Sigmoid colon (tissue), 7 donors: ENCODE results near the gene TNS1. TPM values are rescaled to one million over a fixed set of nuclear protein-coding genes. Genes with fewer than 3 reads are reported as not detected.

Experiments used
- DNase-seq: peaks from one replicate; pipeline ENCODE4 v3.0.0-alpha.2; 2019
- H3K27ac ChIP-seq, 4 donors: fragments of 200-600 bp; sonication (generic); one replicate each; pipeline ENCODE4 v1.5.1; 2016 to 2019; ENCODE audit warnings: mild to moderate bottlenecking in 1 of 4
- H3K27me3 ChIP-seq, 3 donors: fragments of 200-600 bp; sonication (generic); one replicate each; pipeline ENCODE4 v1.5.1; 2019; ENCODE audit warnings: mild to moderate bottlenecking in 1 of 3
- H3K36me3 ChIP-seq, 4 donors: fragments of 200-600 bp; sonication (generic); one replicate each; pipeline ENCODE4 v1.5.1; 2016 to 2019
- H3K4me1 ChIP-seq, 4 donors: fragments of 200-600 bp; sonication (generic); one replicate each; pipeline ENCODE4 v1.5.1; 2017 to 2019
- H3K4me3 ChIP-seq, 4 donors: fragments of 200-600 bp; sonication (generic); one replicate each; pipeline ENCODE4 v1.5.1; 2017 to 2019; ENCODE audit warnings: mild to moderate bottlenecking in 2 of 4, moderate library complexity in 1 of 4
- H3K9me3 ChIP-seq, 4 donors: fragments of 200-600 bp in 3 of 4; sonication (generic) in 3 of 4; one replicate each; pipeline versions ENCODE4 v1.5.1 to v1.6.1; 2013 to 2019
- EP300 ChIP-seq, 4 donors: sonication (generic); formaldehyde crosslinking; IDR thresholded peaks; one replicate each; pipeline ENCODE4 v1.6.1; 2017; ENCODE audit warnings: antibody characterized with exemption in 4 of 4
- POLR2A ChIP-seq, 2 donors: fragments of 450-650 bp; IDR thresholded peaks; one replicate each; pipeline ENCODE4 v1.6.1; 2016; ENCODE audit warnings: antibody characterized with exemption in 2 of 2, mild to moderate bottlenecking in 2 of 2, moderate library complexity in 2 of 2
- POLR2AphosphoS5 ChIP-seq, 4 donors: sonication (generic); formaldehyde crosslinking; IDR thresholded peaks; one replicate each; pipeline ENCODE4 v1.6.1; 2017; ENCODE audit warnings: antibody characterized with exemption in 4 of 4
- WGBS, 2 donors: extraction: QIAGEN DNeasy Blood & Tissue Kit; methylation state at CpG; one replicate each; pipeline ENCODE4 v1.1.7; 2013; 5-methylcytosine and 5-hydroxymethylcytosine counted together
- intact Hi-C: fragments of 100-400 bp; cut with DNase I; formaldehyde crosslinking; loops from one replicate; pipeline ENCODE4 v1.15.1; 2023
- polyA plus RNA-seq, 3 donors: library from polyadenylated mRNA; stranded (reverse); fragments of 200-250 nt; gene quantifications; one replicate each; pipeline ENCODE4 v1.2.3, GENCODE V29; 2013
- total RNA-seq, 4 donors: library from RNA; depleted of rRNA; stranded (reverse); fragments of >200 nt; gene quantifications; one replicate each; pipeline ENCODE4 v1.1.0, GENCODE V29; 2016
- TF ChIP-seq, protein P1 (sequence below), 4 experiments: fragments of 450-650 bp in 3 of 4; fragments of 200-600 bp in 1 of 4; IDR thresholded peaks; one replicate each; pipeline ENCODE4 v1.5.1; 2016 to 2019; ENCODE audit warnings: antibody characterized with exemption in 4 of 4, mild to moderate bottlenecking in 3 of 4, moderate library complexity in 2 of 4
- donor health status: healthy with polysubstance abuse.
- donor health status: Bipolar disorder and iron deficiency.
- donor health status: healthy.

The TNS1 gene
- total and polyA plus RNA-seq, 7 donors: 3.7 to 1,607 (median 444) TPM

DNA sequence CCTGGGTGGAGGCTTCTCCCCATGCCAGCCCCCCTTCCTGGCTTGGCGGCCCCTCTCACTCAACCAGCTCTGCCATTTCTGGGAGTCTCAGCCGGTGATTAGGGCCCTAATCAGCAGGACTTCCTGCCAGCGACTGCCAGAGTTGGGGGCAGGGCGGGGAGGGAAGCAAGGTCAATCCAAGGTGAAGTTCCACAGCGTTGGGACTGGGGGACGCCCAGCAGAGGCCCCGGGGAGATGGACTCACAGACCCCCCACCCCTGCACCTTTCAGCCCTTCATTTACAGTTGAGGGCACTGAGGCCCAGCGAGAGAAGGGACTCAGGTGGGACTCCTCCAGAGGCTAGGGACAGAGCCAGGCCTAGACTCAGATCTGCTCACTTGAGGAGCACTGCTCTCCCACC lies 65.3 kb downstream of the TNS1 start:
- no peaks in the 10 kb centered on the region for H3K27me3 ChIP-seq
- H3K4me3 ChIP-seq: peak overlapping the region; percentile 56 to 85 (median 80)
- TF ChIP-seq POLR2A (IDR thresholded peaks at IDR 0.05): no peak
- TF ChIP-seq POLR2AphosphoS5 (IDR thresholded peaks at IDR 0.05): peak in 3 of 4 donors; percentile 27 to 46 (median 39)
- WGBS, 2 donors: 62 to 67% methylated on average over 8 of the region's 8 CpGs
- peaks cover 0 to 100% (median 76%) of the 10 kb centered on the region in 4 donors for H3K4me1 ChIP-seq
- peaks cover 0 to 8% (median 3%) of the 10 kb centered on the region in 4 donors for H3K36me3 ChIP-seq
- H3K9me3 ChIP-seq: no peaks in the 10 kb centered on the region
- DNase-seq: no peak
- intact Hi-C loops: no loop called here
- H3K27ac ChIP-seq: peak overlapping the region; percentile 94 to 98 (median 98)

DNA sequence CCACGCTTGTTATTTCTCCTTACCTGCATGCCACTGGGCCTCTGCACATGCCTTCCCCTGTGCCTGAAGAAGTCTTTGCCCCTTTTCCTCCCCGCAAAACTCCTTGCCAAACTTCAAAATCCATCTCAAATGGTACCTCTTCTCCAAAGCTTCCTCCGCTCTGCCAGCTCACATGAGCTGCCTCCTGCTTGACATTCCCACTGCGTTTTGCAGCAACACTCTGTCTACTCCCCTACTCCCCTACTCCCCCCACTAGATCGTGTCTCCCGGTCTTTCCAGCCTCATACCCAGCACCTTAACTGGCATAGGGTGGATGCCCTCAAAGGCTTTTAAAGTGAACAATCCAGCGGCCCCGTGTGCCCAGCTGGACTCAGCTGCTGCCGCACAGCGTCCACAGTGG lies 65.8 kb downstream of the TNS1 start:
- TF ChIP-seq POLR2AphosphoS5 (IDR thresholded peaks at IDR 0.05) (peak in 1 of 4 donors; percentile 3), EP300 (IDR thresholded peaks at IDR 0.05) (no peak)
- TF ChIP-seq, protein P1, sequence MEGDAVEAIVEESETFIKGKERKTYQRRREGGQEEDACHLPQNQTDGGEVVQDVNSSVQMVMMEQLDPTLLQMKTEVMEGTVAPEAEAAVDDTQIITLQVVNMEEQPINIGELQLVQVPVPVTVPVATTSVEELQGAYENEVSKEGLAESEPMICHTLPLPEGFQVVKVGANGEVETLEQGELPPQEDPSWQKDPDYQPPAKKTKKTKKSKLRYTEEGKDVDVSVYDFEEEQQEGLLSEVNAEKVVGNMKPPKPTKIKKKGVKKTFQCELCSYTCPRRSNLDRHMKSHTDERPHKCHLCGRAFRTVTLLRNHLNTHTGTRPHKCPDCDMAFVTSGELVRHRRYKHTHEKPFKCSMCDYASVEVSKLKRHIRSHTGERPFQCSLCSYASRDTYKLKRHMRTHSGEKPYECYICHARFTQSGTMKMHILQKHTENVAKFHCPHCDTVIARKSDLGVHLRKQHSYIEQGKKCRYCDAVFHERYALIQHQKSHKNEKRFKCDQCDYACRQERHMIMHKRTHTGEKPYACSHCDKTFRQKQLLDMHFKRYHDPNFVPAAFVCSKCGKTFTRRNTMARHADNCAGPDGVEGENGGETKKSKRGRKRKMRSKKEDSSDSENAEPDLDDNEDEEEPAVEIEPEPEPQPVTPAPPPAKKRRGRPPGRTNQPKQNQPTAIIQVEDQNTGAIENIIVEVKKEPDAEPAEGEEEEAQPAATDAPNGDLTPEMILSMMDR (IDR thresholded peaks at IDR 0.05): no peak
- DNase-seq: no peak
- Histone ChIP-seq H3K4me3 (peak overlapping the region; percentile 56 to 85 (median 80)), H3K4me1 (peaks cover 0 to 100% (median 80%) of the 10 kb centered on the region in 4 donors), H3K9me3 (no peaks in the 10 kb centered on the region), H3K27ac (peak overlapping the region; percentile 94 to 98 (median 98)), H3K27me3 (no peaks in the 10 kb centered on the region), H3K36me3 (peaks cover 0 to 9% (median 4%) of the 10 kb centered on the region in 4 donors)
- intact Hi-C loops: no loop called here
- WGBS, 2 donors: 70 to 75% methylated on average over 10 of the region's 10 CpGs

DNA sequence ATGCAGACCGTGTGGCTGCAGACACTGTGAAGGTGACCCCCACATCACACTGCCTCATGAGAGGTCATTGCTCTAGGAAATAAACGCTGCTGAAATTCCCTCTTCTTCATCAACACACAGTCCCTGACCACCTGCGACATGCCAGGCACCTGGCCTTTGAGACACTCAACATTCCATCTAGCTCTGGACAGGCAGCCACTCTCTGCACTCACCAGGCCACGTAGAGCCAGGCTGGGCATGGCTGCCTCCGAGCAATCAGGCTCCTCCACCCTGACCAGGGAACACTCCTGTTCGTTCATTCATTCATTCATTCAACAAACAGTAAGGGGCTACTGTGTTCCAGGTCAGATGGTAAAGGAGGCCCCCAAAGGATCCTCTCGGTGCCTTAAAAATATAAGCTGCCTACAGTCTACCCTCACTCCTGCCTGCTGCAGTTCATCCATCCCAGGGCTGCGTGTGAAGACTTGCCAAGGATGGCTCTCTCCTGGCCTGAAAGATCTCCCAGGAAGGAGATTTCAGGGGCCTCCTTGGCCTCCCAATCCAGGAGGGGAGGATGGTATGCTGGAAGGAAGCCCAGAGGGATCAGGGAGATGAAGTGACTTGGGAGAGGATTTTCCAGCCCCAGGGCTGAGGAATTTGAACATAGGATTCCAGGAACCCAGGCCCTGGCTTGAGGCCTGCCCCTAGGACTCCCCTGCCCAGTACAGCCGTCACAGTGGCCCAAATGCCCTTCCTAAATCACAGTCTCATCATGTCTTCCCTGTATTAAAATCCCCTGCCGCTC lies 66.7 kb downstream of the TNS1 start:
- intact Hi-C loops: no loop called here
- DNase-seq: no peak
- no peaks in the 10 kb centered on the region for H3K9me3 ChIP-seq
- H3K36me3 ChIP-seq: peaks cover 0 to 9% (median 4%) of the 10 kb centered on the region in 4 donors
- TF ChIP-seq POLR2A (IDR thresholded peaks at IDR 0.05) (no peak), EP300 (IDR thresholded peaks at IDR 0.05) (peak in 1 of 4 donors; percentile 33), POLR2AphosphoS5 (IDR thresholded peaks at IDR 0.05) (peak in 3 of 4 donors; percentile 38 to 62 (median 59))
- peaks cover 0 to 100% (median 85%) of the 10 kb centered on the region in 4 donors for H3K4me1 ChIP-seq
- peak overlapping the region; percentile 94 to 98 (median 98) for H3K27ac ChIP-seq
- no peaks in the 10 kb centered on the region for H3K27me3 ChIP-seq
- WGBS, 2 donors: 77 to 82% methylated on average over 10 of the region's 10 CpGs
- H3K4me3 ChIP-seq: peak overlapping the region; percentile 6 to 80 (median 68)

DNA sequence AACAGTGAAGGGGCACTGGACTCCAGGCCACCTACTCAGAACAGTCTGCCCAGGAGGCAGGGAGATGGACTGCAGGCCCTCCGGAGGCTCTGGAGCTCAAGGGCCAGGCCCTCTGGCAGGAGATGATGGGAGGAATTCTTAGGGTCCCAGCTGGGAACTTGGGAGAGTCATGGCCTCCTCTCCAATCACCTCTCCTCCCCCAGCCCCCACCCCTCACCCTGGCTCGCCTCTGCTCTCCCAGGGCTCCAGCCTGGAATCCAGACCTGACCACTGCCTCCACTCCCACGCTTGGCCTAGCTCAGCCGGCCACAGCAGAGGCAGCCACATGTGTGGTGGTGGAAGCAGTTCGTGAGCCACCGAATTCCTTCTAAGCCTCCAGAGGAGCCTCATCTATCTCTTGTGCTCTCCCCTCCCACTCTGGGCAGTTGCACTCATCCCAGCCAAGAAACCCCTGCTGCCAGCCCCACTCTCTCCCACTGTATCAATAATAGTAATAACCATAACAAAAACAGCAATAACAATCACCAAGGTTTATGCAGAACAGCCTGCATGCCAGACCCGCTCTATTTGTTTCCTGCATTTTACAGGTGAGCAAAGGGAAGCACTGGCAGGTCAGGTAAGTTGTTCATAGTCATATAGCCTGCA lies 67.4 kb downstream of the TNS1 start:
- peak overlapping the region; percentile 94 to 98 (median 98) for H3K27ac ChIP-seq
- TF ChIP-seq POLR2A (IDR thresholded peaks at IDR 0.05): no peak
- no peak for TF ChIP-seq EP300 (IDR thresholded peaks at IDR 0.05)
- peak in 1 of 4 donors; percentile 5 for TF ChIP-seq POLR2AphosphoS5 (IDR thresholded peaks at IDR 0.05)
- H3K4me1 ChIP-seq: peaks cover 0 to 100% (median 92%) of the 10 kb centered on the region in 4 donors
- WGBS, 2 donors: 70 to 81% methylated on average over 7 of the region's 7 CpGs
- no peaks in the 10 kb centered on the region for H3K27me3 ChIP-seq
- H3K9me3 ChIP-seq: no peaks in the 10 kb centered on the region
- H3K36me3 ChIP-seq: peaks cover 0 to 9% (median 4%) of the 10 kb centered on the region in 4 donors
- no peak for DNase-seq
- intact Hi-C loops: no loop called here
- H3K4me3 ChIP-seq: peak overlapping the region; percentile 12 to 80 (median 68)

DNA sequence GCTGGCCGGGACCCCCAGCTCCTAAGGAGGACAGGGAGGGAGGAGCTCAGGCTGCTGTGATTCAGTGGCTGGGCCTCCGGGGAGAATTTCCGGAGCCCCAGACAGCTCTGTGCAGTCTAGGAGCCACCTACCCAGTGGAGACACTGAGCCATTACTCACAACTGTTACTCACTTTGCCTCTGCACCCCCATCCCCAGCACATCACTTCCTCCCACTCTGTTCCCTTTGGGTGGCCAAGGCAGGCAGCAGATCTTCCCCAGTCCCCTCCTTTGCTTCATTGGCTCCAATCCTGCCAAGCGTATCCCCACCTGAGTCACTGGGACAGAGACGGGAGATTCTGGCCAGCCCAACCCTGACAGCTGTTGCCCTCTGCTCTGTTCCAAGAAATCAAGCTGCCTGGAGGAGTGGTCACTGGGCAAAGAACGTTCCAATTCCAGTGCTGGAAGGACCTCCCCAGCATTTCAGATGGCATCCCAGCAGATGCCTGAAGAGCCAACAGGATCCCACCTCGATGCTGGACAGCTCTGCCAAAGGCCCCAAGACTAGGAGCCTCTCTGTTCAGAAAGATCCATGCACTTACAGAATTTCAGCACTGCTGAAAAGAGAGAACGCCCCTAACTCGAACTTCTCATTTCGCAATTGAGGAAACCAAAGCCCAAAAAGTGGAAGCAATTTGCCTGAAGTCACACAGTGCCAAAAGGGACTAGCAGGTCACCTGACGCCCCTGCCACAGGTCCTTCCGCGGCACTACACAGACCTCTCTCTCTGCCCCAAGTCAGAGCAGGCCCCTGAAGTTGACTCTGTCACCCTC lies 68.3 kb downstream of the TNS1 start:
- peak; percentile 93 for DNase-seq

More for the DNA sequence above, 68.3 kb downstream of the TNS1 start:
- Histone ChIP-seq H3K27ac (peak overlapping the region; percentile 94 to 98 (median 98)), H3K27me3 (no peaks in the 10 kb centered on the region), H3K4me1 (peaks cover 0 to 100% (median 96%) of the 10 kb centered on the region in 4 donors), H3K36me3 (peaks cover 0 to 9% (median 4%) of the 10 kb centered on the region in 4 donors), H3K9me3 (no peaks in the 10 kb centered on the region), H3K4me3 (peak overlapping the region; percentile 12 to 80 (median 68))
- intact Hi-C loops: loop anchor here (5.0 kb wide), 1 partner anchor 38 kb away; no protein-coding TSS in a partner anchor
- WGBS, 2 donors: 42 to 53% methylated on average over 13 of the region's 13 CpGs
- TF ChIP-seq POLR2AphosphoS5 (IDR thresholded peaks at IDR 0.05) (peak; percentile 53 to 78 (median 70)), POLR2A (IDR thresholded peaks at IDR 0.05) (no peak), EP300 (IDR thresholded peaks at IDR 0.05) (peak in 1 of 4 donors; percentile 30)
- TF ChIP-seq, protein P1 (IDR thresholded peaks at IDR 0.05): no peak
